ENCODE data around the gene F12. TPM values are rescaled to one million over a fixed set of nuclear protein-coding genes. Genes with fewer than 3 reads are reported as not detected.
A peak's percentile ranks its signal among the peaks of the same experiment; 100 is the strongest.

Gene F12
- polyA plus RNA-seq, 3 donors, result 1.4 to 5.5 (median 1.5) TPM

DNA sequence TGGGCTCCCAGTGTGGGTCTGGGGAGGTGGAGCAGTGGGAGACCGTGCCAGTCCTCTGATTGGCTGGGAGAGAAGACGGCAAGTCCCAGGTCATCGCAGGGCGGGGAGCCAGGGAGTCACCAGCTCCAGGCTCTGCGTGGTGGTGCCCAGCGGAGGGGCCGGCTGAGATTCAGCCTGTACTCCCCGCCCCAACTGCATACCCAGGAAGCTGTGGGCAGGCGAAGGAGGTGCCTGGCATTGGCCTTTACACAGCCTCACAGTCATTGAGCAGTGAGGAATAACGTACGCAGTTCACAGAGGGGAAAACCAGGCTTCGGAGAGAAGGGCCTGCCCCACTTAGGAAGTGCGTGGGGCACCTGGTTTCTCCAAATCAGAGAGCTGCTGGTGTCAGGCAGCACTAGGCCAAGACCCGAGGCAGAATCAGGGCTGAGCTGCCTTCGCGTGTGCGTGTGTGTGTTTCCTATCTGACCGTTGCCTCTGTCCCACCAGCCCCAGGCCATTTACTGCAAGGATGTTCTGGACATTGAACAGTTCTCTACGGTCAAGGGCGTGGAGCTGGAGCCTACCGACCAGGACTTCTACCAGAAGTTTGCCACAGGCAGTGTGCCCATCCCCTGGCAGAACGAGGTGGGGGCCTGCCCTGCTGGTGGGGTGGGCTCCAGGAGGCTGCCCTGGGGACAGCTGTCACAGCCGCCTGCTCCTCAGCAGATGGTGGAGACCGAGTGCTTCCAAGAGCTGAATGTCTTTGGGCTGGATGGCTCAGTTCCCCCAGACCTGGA lies 31.0 kb upstream of the F12 start:
- Mint-ChIP-seq H3K27me3 (ENCODE audit: low read depth in 3 of 3) (peaks cover 3 to 5% (median 4%) of the 10 kb centered on the region in 3 donors), H3K4me3 (no peak overlapping the region), H3K9me3 (peaks cover 0 to 3% (median 0%) of the 10 kb centered on the region in 7 donors), H3K27ac (peak overlapping the region in 1 of 7 donors; percentile 16), H3K4me1 (peaks cover 24% of the 10 kb centered on the region), H3K36me3 (peaks cover 71 to 78% of the 10 kb centered on the region in 2 donors)
- peaks cover 11% of the 10 kb centered on the region for H3K79me2 ChIP-seq (ENCODE audit: insufficient read depth, low read length)
- H3K9me3 ChIP-seq (replicated peaks in 1 of 2; ENCODE audit: control insufficient read depth in 1 of 2, insufficient read depth in 1 of 2, low read length in 2 of 2), result no peaks in the 10 kb centered on the region
- 91% methylated on average over 21 of the region's 24 CpGs for WGBS (ENCODE audit: insufficient coverage)
- peaks cover 100% of the 10 kb centered on the region for H4K20me1 ChIP-seq (ENCODE audit: insufficient read depth, low read length)
- no peaks in the 10 kb centered on the region for H3K27me3 ChIP-seq (ENCODE audit: control insufficient read depth in 2 of 2, insufficient read depth in 2 of 2, low read length in 2 of 2)
- TF ChIP-seq CTCF (IDR thresholded peaks at IDR 0.05), result no peak
- H3K9ac ChIP-seq (ENCODE audit: insufficient read depth, low read length, poor library complexity, severe bottlenecking), result no peak overlapping the region
- peaks cover 74 to 84% of the 10 kb centered on the region in 2 donors for H3K36me3 ChIP-seq (replicated peaks in 1 of 2; ENCODE audit: control insufficient read depth in 1 of 2, insufficient read depth in 2 of 2, low read length in 2 of 2)
- H3K4me2 ChIP-seq (replicated peaks; ENCODE audit: extremely low read depth, low read length, poor library complexity, severe bottlenecking), result no peak overlapping the region
- H3K4me3 ChIP-seq (replicated peaks in 1 of 3; ENCODE audit: low read depth in 2 of 3, low read length in 3 of 3), result no peak overlapping the region
- DNase-seq, result no peak
- H2AFZ ChIP-seq (ENCODE audit: insufficient read depth, low read depth, low read length, poor library complexity, severe bottlenecking), result no peak overlapping the region
- peaks cover 11 to 22% of the 10 kb centered on the region in 2 donors for H3K4me1 ChIP-seq (ENCODE audit: control insufficient read depth in 1 of 2, insufficient read depth in 2 of 2, low read length in 2 of 2)
- no peak overlapping the region for H3K27ac ChIP-seq (ENCODE audit: low read depth in 1 of 2, low read length in 2 of 2)
- intact Hi-C loops (cut with micrococcal nuclease), result no loop called here

DNA sequence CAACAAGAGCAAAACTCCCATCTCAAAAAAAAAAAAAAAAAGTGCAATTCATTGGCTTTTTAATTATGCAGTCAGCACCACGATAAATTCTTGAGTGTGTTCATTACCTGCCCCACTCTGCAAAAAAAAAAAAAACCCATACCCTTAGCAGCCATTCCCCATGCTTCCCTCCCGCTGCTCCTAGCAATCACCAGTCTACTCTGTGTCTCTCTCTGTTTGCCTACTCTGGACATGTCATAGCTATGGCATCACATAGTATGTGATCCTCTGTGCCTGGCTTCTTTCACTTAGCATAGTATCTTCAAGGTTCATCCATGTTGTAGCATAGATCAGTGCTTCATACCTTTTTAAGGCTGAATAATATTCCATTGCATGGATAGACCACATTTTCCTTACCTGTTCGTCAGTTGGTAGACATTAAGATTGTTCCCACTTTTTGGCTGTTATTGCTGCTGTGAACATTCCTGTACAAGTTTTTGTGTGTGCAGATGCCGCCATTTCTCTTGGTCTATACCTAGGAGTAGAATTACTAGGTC lies 30.2 kb upstream of the F12 start:
- peaks cover 82 to 92% of the 10 kb centered on the region in 2 donors for H3K36me3 ChIP-seq (replicated peaks in 1 of 2; ENCODE audit: control insufficient read depth in 1 of 2, insufficient read depth in 2 of 2, low read length in 2 of 2)
- peaks cover 78 to 86% of the 10 kb centered on the region in 2 donors for H3K36me3 Mint-ChIP-seq
- no peak overlapping the region for H3K4me3 Mint-ChIP-seq
- TF ChIP-seq CTCF (IDR thresholded peaks at IDR 0.05), result no peak
- peaks cover 0 to 5% (median 4%) of the 10 kb centered on the region in 3 donors for H3K27me3 Mint-ChIP-seq (ENCODE audit: low read depth in 3 of 3)
- no peak overlapping the region for H3K27ac Mint-ChIP-seq
- no peak overlapping the region for H3K4me3 ChIP-seq (replicated peaks in 1 of 3; ENCODE audit: low read depth in 2 of 3, low read length in 3 of 3)
- H3K4me2 ChIP-seq (replicated peaks; ENCODE audit: extremely low read depth, low read length, poor library complexity, severe bottlenecking), result no peak overlapping the region
- no peak overlapping the region for H2AFZ ChIP-seq (ENCODE audit: insufficient read depth, low read depth, low read length, poor library complexity, severe bottlenecking)
- WGBS (ENCODE audit: insufficient coverage), result 100% methylated on average over 3 of the region's 4 CpGs
- H3K9ac ChIP-seq (ENCODE audit: insufficient read depth, low read length, poor library complexity, severe bottlenecking), result no peak overlapping the region
- no peak overlapping the region for H3K27ac ChIP-seq (ENCODE audit: low read depth in 1 of 2, low read length in 2 of 2)
- peaks cover 9 to 14% of the 10 kb centered on the region in 2 donors for H3K4me1 ChIP-seq (ENCODE audit: control insufficient read depth in 1 of 2, insufficient read depth in 2 of 2, low read length in 2 of 2)
- no peaks in the 10 kb centered on the region for H3K27me3 ChIP-seq (ENCODE audit: control insufficient read depth in 2 of 2, insufficient read depth in 2 of 2, low read length in 2 of 2)
- peaks cover 0 to 3% (median 0%) of the 10 kb centered on the region in 7 donors for H3K9me3 Mint-ChIP-seq
- peaks cover 16% of the 10 kb centered on the region for H3K4me1 Mint-ChIP-seq
- peaks cover 100% of the 10 kb centered on the region for H4K20me1 ChIP-seq (ENCODE audit: insufficient read depth, low read length)
- no peak for DNase-seq
- no peaks in the 10 kb centered on the region for H3K9me3 ChIP-seq (replicated peaks in 1 of 2; ENCODE audit: control insufficient read depth in 1 of 2, insufficient read depth in 1 of 2, low read length in 2 of 2)
- H3K79me2 ChIP-seq (ENCODE audit: insufficient read depth, low read length), result peaks cover 16% of the 10 kb centered on the region
- intact Hi-C loops (cut with micrococcal nuclease), result no loop called here
